ENCODE measurements around the gene XXYLT1.

XXYLT1 gene

DNA sequence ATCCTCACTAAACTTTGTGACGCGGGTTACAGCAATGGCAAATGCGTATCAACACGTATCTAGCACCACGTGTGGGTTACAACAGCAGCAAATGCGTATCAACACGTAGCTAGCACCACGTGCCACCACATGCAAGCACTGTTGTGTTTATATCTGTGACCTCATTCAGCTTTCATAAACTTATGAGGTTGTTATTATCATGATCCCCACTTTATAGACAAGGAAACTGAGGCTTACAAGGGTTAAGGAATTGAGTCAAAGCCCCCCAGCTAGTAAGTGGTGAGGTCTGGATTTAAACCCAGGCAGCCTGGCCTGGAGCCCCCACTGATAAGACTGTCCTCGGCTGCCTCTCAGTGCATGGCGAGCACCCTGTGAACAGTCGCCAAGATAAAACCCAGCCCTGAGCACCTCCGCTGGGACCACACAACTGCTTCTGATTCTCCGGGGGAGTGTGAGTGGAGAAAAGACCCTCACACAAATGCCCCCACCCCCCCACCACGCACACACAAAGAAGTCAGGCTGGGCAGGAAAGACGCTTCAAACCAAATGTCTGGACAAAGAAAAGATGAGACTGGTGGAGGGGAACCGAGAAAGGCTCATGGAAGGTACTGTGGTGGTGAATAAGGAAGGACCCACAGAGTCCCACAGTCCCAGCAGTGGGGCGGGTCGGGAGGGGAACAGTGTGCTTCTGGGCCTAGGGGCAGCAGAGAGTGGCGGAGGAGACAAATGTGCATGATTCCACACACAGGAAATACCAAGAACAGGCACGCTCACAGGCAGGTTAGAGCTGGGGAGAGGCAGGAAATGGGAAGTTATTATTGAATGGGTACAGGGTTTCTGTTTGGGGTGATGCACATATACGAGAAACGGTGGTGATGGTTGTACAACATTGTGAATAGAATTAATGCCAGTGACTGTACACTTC, 173.4 kb downstream of the XXYLT1 start (continued):
- no peak for TF ChIP-seq YY2 (tag by site-specific recombination; IDR thresholded peaks at IDR 0.05)

DNA sequence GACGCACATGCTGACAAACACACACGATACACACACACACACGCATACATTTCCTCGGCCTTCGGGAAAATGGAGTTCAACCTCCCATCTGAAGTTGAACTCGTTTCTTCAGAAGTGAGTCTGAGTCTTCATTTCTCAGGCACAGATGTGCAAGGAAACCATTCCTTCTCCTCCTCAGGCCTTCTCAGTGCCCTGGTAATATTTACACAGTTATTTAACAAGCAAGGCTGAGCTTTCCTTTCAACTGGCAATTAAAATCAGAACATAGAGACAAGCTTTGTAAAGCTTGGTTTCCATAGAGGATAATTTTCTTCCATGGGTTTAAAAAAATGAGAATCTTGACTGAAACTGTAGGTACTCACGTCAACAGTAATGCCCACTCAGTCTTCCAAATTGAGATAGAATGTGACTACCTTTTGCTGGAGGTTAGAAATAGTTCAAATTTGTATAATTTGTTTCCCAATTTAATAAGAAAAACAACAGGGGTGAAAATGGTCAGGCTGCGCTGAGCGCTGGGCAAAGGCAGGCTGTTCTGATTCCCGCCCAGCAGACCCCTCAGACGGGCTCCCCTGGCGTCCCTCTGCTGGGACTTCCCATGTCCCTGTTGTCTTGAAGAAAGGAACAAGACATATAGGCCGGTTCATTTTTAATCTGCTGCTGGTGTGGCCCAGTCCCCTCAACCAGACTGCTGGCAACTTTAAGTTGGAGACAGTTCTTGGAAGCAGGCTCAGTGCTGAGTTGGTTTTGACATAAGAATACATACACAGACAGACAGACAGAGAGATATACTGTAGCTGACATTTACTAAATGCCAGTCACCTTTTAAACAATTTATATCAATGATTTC, 174.3 kb downstream of the XXYLT1 start:
- no peak overlapping the region for H3K27ac ChIP-seq (ENCODE audit: extremely low read depth, low read depth, low read length)
- CTCF ChIA-PET: no interaction called here
- POLR2A ChIA-PET: no interaction called here

DNA sequence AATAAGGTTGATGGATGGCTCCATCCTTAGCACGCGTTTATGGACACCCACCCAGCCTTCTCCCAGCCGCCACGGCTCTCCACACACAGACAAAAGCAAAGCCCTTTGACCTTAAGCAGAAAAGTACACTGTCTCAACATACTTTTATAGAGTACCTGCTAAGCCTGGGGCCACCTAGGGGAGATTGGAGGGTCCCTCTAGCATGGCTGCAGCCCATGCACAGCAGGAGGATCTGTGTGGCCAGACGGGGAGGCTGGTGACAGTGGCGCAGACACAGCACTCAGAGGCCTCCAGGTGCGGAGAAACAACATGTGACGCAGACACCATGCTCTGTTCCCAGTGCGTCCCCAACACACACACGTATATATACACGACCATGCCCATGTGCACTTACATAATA, 174.9 kb downstream of the XXYLT1 start:
- H3K9me3 ChIP-seq (ENCODE audit: control insufficient read depth, insufficient read depth, low read depth, low read length): no peaks in the 10 kb centered on the region
- TF ChIP-seq SCRT1 (tag by site-specific recombination; IDR thresholded peaks at IDR 0.05; ENCODE audit: borderline replicate concordance) (no peak), REPIN1 (tag by site-specific recombination; IDR thresholded peaks at IDR 0.05; ENCODE audit: low read depth) (no peak), ZNF555 (tag by site-specific recombination; conservative IDR thresholded peaks at IDR 0.05) (no peak), ZFHX2 (tag by site-specific recombination; conservative IDR thresholded peaks at IDR 0.05) (no peak), ZNF37A (tag by site-specific recombination; IDR thresholded peaks at IDR 0.05) (no peak), ZXDB (tag by site-specific recombination; IDR thresholded peaks at IDR 0.05) (no peak), ZNF324 (tag by site-specific recombination; IDR thresholded peaks at IDR 0.05) (no peak), ZNF510 (tag by site-specific recombination; IDR thresholded peaks at IDR 0.05; ENCODE audit: insufficient replicate concordance) (no peak), MYNN (tag by site-specific recombination; IDR thresholded peaks at IDR 0.05; ENCODE audit: borderline replicate concordance) (no peak), ZBTB17 (tag by site-specific recombination; IDR thresholded peaks at IDR 0.05) (no peak), ZNF701 (tag by site-specific recombination; IDR thresholded peaks at IDR 0.05) (no peak), ZNF16 (tag by site-specific recombination; IDR thresholded peaks at IDR 0.05; ENCODE audit: low read depth) (no peak), ZNF211 (tag by site-specific recombination; IDR thresholded peaks at IDR 0.05; ENCODE audit: low read depth) (no peak), ZNF473 (tag by site-specific recombination; IDR thresholded peaks at IDR 0.05) (no peak), ZNF132 (tag by site-specific recombination; IDR thresholded peaks at IDR 0.05; ENCODE audit: borderline replicate concordance) (no peak)
- TF ChIP-seq, protein P1, sequence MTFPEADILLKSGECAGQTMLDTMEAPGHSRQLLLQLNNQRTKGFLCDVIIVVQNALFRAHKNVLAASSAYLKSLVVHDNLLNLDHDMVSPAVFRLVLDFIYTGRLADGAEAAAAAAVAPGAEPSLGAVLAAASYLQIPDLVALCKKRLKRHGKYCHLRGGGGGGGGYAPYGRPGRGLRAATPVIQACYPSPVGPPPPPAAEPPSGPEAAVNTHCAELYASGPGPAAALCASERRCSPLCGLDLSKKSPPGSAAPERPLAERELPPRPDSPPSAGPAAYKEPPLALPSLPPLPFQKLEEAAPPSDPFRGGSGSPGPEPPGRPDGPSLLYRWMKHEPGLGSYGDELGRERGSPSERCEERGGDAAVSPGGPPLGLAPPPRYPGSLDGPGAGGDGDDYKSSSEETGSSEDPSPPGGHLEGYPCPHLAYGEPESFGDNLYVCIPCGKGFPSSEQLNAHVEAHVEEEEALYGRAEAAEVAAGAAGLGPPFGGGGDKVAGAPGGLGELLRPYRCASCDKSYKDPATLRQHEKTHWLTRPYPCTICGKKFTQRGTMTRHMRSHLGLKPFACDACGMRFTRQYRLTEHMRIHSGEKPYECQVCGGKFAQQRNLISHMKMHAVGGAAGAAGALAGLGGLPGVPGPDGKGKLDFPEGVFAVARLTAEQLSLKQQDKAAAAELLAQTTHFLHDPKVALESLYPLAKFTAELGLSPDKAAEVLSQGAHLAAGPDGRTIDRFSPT (tag by site-specific recombination; IDR thresholded peaks at IDR 0.05): no peak
- TF ChIP-seq, protein P2, sequence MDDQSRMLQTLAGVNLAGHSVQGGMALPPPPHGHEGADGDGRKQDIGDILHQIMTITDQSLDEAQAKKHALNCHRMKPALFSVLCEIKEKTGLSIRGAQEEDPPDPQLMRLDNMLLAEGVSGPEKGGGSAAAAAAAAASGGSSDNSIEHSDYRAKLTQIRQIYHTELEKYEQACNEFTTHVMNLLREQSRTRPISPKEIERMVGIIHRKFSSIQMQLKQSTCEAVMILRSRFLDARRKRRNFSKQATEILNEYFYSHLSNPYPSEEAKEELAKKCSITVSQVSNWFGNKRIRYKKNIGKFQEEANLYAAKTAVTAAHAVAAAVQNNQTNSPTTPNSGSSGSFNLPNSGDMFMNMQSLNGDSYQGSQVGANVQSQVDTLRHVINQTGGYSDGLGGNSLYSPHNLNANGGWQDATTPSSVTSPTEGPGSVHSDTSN (CRISPR knock-in tag; IDR thresholded peaks at IDR 0.05): no peak
- no peaks in the 10 kb centered on the region for H3K4me1 ChIP-seq (ENCODE audit: control insufficient read depth, insufficient read depth, low read length)
- H3K27ac ChIP-seq (ENCODE audit: extremely low read depth, low read depth, low read length): no peak overlapping the region
- no peaks in the 10 kb centered on the region for H3K36me3 ChIP-seq (ENCODE audit: control insufficient read depth in 2 of 2, insufficient read depth in 1 of 2, low read length in 2 of 2)
- ChIA-PET POLR2A (no interaction called here), CTCF (interaction anchor here (0.5 to 0.6 kb wide), 2 partner anchors 11 to 130 kb away, joined by 3 read pairs; no protein-coding TSS in a partner anchor)
- H3K4me3 ChIP-seq (ENCODE audit: low read depth, low read length): no peak overlapping the region

More for the DNA sequence above, 174.3 kb downstream of the XXYLT1 start:
- TF ChIP-seq ZNF138 (tag by site-specific recombination; IDR thresholded peaks at IDR 0.05; ENCODE audit: borderline replicate concordance) (no peak), MYNN (tag by site-specific recombination; IDR thresholded peaks at IDR 0.05; ENCODE audit: borderline replicate concordance) (no peak), ZBTB7A (tag by site-specific recombination; IDR thresholded peaks at IDR 0.05; ENCODE audit: low read depth) (no peak), ZBTB17 (tag by site-specific recombination; IDR thresholded peaks at IDR 0.05) (no peak), ZNF132 (tag by site-specific recombination; IDR thresholded peaks at IDR 0.05; ENCODE audit: borderline replicate concordance) (no peak), KLF9 (tag by site-specific recombination; IDR thresholded peaks at IDR 0.05; ENCODE audit: low read depth) (no peak)
- TF ChIP-seq, protein P3, sequence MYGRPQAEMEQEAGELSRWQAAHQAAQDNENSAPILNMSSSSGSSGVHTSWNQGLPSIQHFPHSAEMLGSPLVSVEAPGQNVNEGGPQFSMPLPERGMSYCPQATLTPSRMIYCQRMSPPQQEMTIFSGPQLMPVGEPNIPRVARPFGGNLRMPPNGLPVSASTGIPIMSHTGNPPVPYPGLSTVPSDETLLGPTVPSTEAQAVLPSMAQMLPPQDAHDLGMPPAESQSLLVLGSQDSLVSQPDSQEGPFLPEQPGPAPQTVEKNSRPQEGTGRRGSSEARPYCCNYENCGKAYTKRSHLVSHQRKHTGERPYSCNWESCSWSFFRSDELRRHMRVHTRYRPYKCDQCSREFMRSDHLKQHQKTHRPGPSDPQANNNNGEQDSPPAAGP (tag by site-specific recombination; IDR thresholded peaks at IDR 0.05): no peak
- no peak overlapping the region for H3K4me3 ChIP-seq (ENCODE audit: low read depth, low read length)
- H3K36me3 ChIP-seq (ENCODE audit: control insufficient read depth in 2 of 2, insufficient read depth in 1 of 2, low read length in 2 of 2): no peaks in the 10 kb centered on the region
- no peaks in the 10 kb centered on the region for H3K4me1 ChIP-seq (ENCODE audit: control insufficient read depth, insufficient read depth, low read length)
- H3K9me3 ChIP-seq (ENCODE audit: control insufficient read depth, insufficient read depth, low read depth, low read length): no peaks in the 10 kb centered on the region

Data from HEK293 (cell line).